GM23338 (cell line): ENCODE results near the gene FLYWCH1. TPM values are rescaled to one million over a fixed set of nuclear protein-coding genes. Genes with fewer than 3 reads are reported as not detected.

Source experiments
- ATAC-seq: fragments of 200-7000 bp; cut with Tn5 transposase; 3 replicates; pipeline ENCODE4 v1.9.1; 2020
- DNase-seq: peaks from one replicate; pipeline ENCODE4 v3.0.0-alpha.2; 2015; ENCODE audit warnings: low spot score
- H2AFZ ChIP-seq: fragments of 200-600 bp; sonication (generic); 2 replicates; pipeline ENCODE4 v1.8.0; 2016; ENCODE audit warnings: antibody characterized with exemption, mild to moderate bottlenecking, moderate library complexity
- H3F3A ChIP-seq: fragments of 200-600 bp; sonication (generic); replicated peaks from 2 replicates; pipeline ENCODE4 v1.8.0; 2017; ENCODE audit warnings: antibody characterized with exemption, mixed run types, low read depth
- H3K27ac ChIP-seq: fragments of 200-600 bp; sonication (generic); 2 replicates; pipeline ENCODE4 v1.6.1; 2016; ENCODE audit warnings: low read depth
- H3K27me3 ChIP-seq: fragments of 200-600 bp; sonication (generic); 2 replicates; pipeline ENCODE4 v1.8.0; 2016; ENCODE audit warnings: mild to moderate bottlenecking, mixed run types, moderate library complexity; ENCODE audit not compliant: insufficient read depth
- H3K36me3 ChIP-seq: fragments of 200-600 bp; sonication (generic); 2 replicates; pipeline ENCODE4 v1.8.0; 2016; ENCODE audit warnings: mild to moderate bottlenecking; ENCODE audit not compliant: insufficient read depth
- H3K4me1 ChIP-seq: fragments of 200-600 bp; sonication (generic); 2 replicates; pipeline ENCODE4 v1.8.0; 2016; ENCODE audit warnings: mild to moderate bottlenecking, moderate library complexity; ENCODE audit not compliant: insufficient read depth
- H3K4me2 ChIP-seq: fragments of 200-600 bp; sonication (generic); 2 replicates; pipeline ENCODE4 v1.7.1; 2017; ENCODE audit warnings: mixed run types
- H3K4me3 ChIP-seq: fragments of 200-600 bp; sonication (generic); 2 replicates; pipeline ENCODE4 v1.6.1; 2016; ENCODE audit warnings: mixed run types
- H3K79me2 ChIP-seq: fragments of 200-600 bp; sonication (generic); replicated peaks from 2 replicates; pipeline ENCODE4 v1.8.0; 2017; ENCODE audit warnings: mild to moderate bottlenecking; ENCODE audit not compliant: insufficient read depth
- H3K9me2 ChIP-seq: fragments of 200-600 bp; sonication (generic); 2 replicates; pipeline ENCODE4 v1.8.0; 2017; ENCODE audit not compliant: insufficient read depth
- H4K20me1 ChIP-seq: fragments of 200-600 bp; sonication (generic); replicated peaks from 2 replicates; pipeline ENCODE4 v1.8.0; 2017; ENCODE audit warnings: mild to moderate bottlenecking; ENCODE audit not compliant: insufficient read depth
- H3K27ac Mint-ChIP-seq: 2 replicates; pipeline ENCODE4 v1.8.0; 2020; ENCODE audit warnings: inconsistent platforms, mild to moderate bottlenecking, moderate library complexity, mixed read lengths
- H3K27me3 Mint-ChIP-seq: 3 replicates; pipeline ENCODE4 v1.8.0; 2022; ENCODE audit warnings: low read depth, mild to moderate bottlenecking, moderate library complexity, mixed read lengths, inconsistent platforms; ENCODE audit not compliant: insufficient read depth, poor library complexity
- H3K36me3 Mint-ChIP-seq: 3 replicates; pipeline ENCODE4 v1.8.0; 2021; ENCODE audit warnings: low read depth, mild to moderate bottlenecking, inconsistent platforms, moderate library complexity, mixed read lengths
- H3K4me1 Mint-ChIP-seq: 3 replicates; pipeline ENCODE4 v1.8.0; 2020; ENCODE audit warnings: mild to moderate bottlenecking, inconsistent platforms, mixed read lengths
- H3K4me3 Mint-ChIP-seq: 3 replicates; pipeline ENCODE4 v1.8.0; 2021; ENCODE audit warnings: moderate library complexity, mild to moderate bottlenecking, inconsistent platforms, mixed read lengths
- H3K9me3 Mint-ChIP-seq: 3 replicates; pipeline ENCODE4 v1.8.0; 2020; ENCODE audit warnings: moderate library complexity, mild to moderate bottlenecking, inconsistent platforms, mixed read lengths
- CREB1 ChIP-seq: fragments of 250-450 bp; sonication (Bioruptor Pico); IDR thresholded peaks from 2 replicates; pipeline ENCODE4 v1.5.0; 2020; ENCODE audit warnings: low read depth, mild to moderate bottlenecking, moderate library complexity
- CTCF ChIP-seq, 2 experiments: fragments of 200-600 bp in 1 of 2; sonication (generic) in 1 of 2; conservative IDR thresholded peaks; 2 replicates each; pipeline versions ENCODE4 v1.5.1 to v1.6.1; 2016 to 2017; ENCODE audit warnings: antibody characterized with exemption in 2 of 2, low read depth in 2 of 2, mild to moderate bottlenecking in 2 of 2, moderate library complexity in 1 of 2
- ETS1 ChIP-seq: IDR thresholded peaks from 2 replicates; pipeline ENCODE4 v1.6.1; 2016; ENCODE audit warnings: antibody characterized with exemption
- EZH2 ChIP-seq: fragments of 200-600 bp; sonication (generic); IDR thresholded peaks from one replicate; pipeline ENCODE4 v1.8.0; 2017; ENCODE audit warnings: antibody characterized with exemption, mild to moderate bottlenecking, low read depth; ENCODE audit not compliant: unreplicated experiment
- EZH2phosphoT487 ChIP-seq: fragments of 200-600 bp; sonication (generic); IDR thresholded peaks from one replicate; pipeline ENCODE4 v1.8.1; 2018; ENCODE audit warnings: antibody characterized with exemption; ENCODE audit not compliant: unreplicated experiment
- JUNB ChIP-seq: IDR thresholded peaks from one replicate; pipeline ENCODE4 v1.6.1; 2016; ENCODE audit warnings: antibody characterized with exemption; ENCODE audit not compliant: unreplicated experiment
- NANOG ChIP-seq: IDR thresholded peaks from 2 replicates; pipeline ENCODE4 v1.6.1; 2016; ENCODE audit warnings: antibody characterized with exemption, borderline replicate concordance
- POLR2AphosphoS5 ChIP-seq: IDR thresholded peaks from 2 replicates; pipeline ENCODE4 v1.6.1; 2016; ENCODE audit warnings: antibody characterized with exemption, low read depth
- REST ChIP-seq: IDR thresholded peaks from one replicate; pipeline ENCODE4 v1.6.1; 2018; ENCODE audit warnings: antibody characterized with exemption; ENCODE audit not compliant: unreplicated experiment
- STAT1 ChIP-seq: IDR thresholded peaks from one replicate; pipeline ENCODE4 v1.6.1; 2016; ENCODE audit warnings: antibody characterized with exemption; ENCODE audit not compliant: unreplicated experiment
- ZNF114 ChIP-seq: fragments of 250-450 bp; sonication (Bioruptor Pico); IDR thresholded peaks from 2 replicates; pipeline ENCODE4 v1.5.0; 2020; ENCODE audit warnings: mild to moderate bottlenecking, moderate library complexity
- ZNF331 ChIP-seq: fragments of 250-450 bp; sonication (Bioruptor Pico); IDR thresholded peaks from 2 replicates; pipeline ENCODE4 v1.5.0; 2020; ENCODE audit warnings: low read depth, mild to moderate bottlenecking, moderate library complexity
- ZNF462 ChIP-seq: fragments of 250-450 bp; sonication (Bioruptor Pico); IDR thresholded peaks from 2 replicates; pipeline ENCODE4 v1.5.0; 2020; ENCODE audit warnings: mild to moderate bottlenecking, moderate library complexity
- polyA plus RNA-seq: library from polyadenylated mRNA; unstranded; fragments of >200 nt; fragmentation: Nextera tagmentation; extraction: Ambion mirVana; gene quantifications from 2 replicates; pipeline ENCODE4 v1.2.1, GENCODE V29; 2016
- total RNA-seq: library from RNA; depleted of rRNA; stranded (reverse); fragments of >200 nt; shearing (Covaris generic); gene quantifications from 2 replicates; pipeline ENCODE4 v1.2.3, GENCODE V29; 2014

FLYWCH1 gene
- total and polyA plus RNA-seq, 2 experiments from 2014 or later: 6.0 to 29.3 TPM

- Histone ChIP-seq H3K4me2 (no peak overlapping the region), H3F3A (no peaks in the 10 kb centered on the region), H3K9me2 (no peaks in the 10 kb centered on the region), H3K27ac (no peak overlapping the region), H3K79me2 (no peaks in the 10 kb centered on the region), H3K4me1 (peaks cover 31% of the 10 kb centered on the region), H3K36me3 (no peaks in the 10 kb centered on the region), H3K27me3 (no peaks in the 10 kb centered on the region), H2AFZ (no peak overlapping the region), H3K4me3 (no peak overlapping the region), H4K20me1 (no peaks in the 10 kb centered on the region)
- DNase-seq (no peak), ATAC-seq (no peak)
- TF ChIP-seq EZH2phosphoT487 (no peak), CTCF (conservative IDR thresholded peaks at IDR 0.05; ENCODE audit: low read depth in 2 of 2) (no peak), ETS1 (no peak), ZNF462 (CRISPR knock-in tag) (no peak), ZNF331 (no peak), ZNF114 (CRISPR knock-in tag) (no peak), JUNB (no peak), EZH2 (no peak), POLR2AphosphoS5 (no peak), CREB1 (CRISPR knock-in tag) (no peak), REST (no peak), STAT1 (no peak), NANOG (no peak)
- peaks cover 31% of the 10 kb centered on the region for H3K4me1 Mint-ChIP-seq
- H3K4me3 Mint-ChIP-seq: no peak overlapping the region
- H3K27me3 Mint-ChIP-seq: peaks cover 7% of the 10 kb centered on the region
- H3K9me3 Mint-ChIP-seq: no peaks in the 10 kb centered on the region
- no peaks in the 10 kb centered on the region for H3K36me3 Mint-ChIP-seq
- H3K27ac Mint-ChIP-seq: no peak overlapping the region
Observed at GRCh38 chr16:2992383-2993081, 80.8 kb downstream of the FLYWCH1 start.
